Gastroesophageal sphincter (tissue), 3 donors: ENCODE data around the gene PHACTR1.

Experiments used
- EP300 ChIP-seq: sonication (generic); formaldehyde crosslinking; IDR thresholded peaks from one replicate; pipeline ENCODE4 v1.6.1; 2017; ENCODE audit warnings: antibody characterized with exemption, mild to moderate bottlenecking
- POLR2A ChIP-seq, 2 donors: fragments of 450-650 bp; IDR thresholded peaks; one replicate each; pipeline ENCODE4 v1.6.1; 2017; ENCODE audit warnings: antibody characterized with exemption in 2 of 2, mild to moderate bottlenecking in 2 of 2, moderate library complexity in 1 of 2
- POLR2AphosphoS5 ChIP-seq: sonication (generic); formaldehyde crosslinking; IDR thresholded peaks from one replicate; pipeline ENCODE4 v1.6.1; 2017; ENCODE audit warnings: antibody characterized with exemption
- TF ChIP-seq, protein P1 (sequence below), 4 experiments: fragments of 200-600 bp in 2 of 4; fragments of 450-650 bp in 2 of 4; sonication (generic) in 1 of 4; IDR thresholded peaks; one replicate each; pipeline ENCODE4 v1.5.1; 2017 to 2019; ENCODE audit warnings: antibody characterized with exemption in 4 of 4, mild to moderate bottlenecking in 2 of 4, moderate library complexity in 2 of 4

GRCh38 chr6:13096084-13096483, 379.5 kb downstream of the PHACTR1 start:
- TF ChIP-seq, protein P1, sequence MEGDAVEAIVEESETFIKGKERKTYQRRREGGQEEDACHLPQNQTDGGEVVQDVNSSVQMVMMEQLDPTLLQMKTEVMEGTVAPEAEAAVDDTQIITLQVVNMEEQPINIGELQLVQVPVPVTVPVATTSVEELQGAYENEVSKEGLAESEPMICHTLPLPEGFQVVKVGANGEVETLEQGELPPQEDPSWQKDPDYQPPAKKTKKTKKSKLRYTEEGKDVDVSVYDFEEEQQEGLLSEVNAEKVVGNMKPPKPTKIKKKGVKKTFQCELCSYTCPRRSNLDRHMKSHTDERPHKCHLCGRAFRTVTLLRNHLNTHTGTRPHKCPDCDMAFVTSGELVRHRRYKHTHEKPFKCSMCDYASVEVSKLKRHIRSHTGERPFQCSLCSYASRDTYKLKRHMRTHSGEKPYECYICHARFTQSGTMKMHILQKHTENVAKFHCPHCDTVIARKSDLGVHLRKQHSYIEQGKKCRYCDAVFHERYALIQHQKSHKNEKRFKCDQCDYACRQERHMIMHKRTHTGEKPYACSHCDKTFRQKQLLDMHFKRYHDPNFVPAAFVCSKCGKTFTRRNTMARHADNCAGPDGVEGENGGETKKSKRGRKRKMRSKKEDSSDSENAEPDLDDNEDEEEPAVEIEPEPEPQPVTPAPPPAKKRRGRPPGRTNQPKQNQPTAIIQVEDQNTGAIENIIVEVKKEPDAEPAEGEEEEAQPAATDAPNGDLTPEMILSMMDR (IDR thresholded peaks at IDR 0.05) = no peak
- TF ChIP-seq EP300 (no peak), POLR2AphosphoS5 (no peak), POLR2A (IDR thresholded peaks at IDR 0.05) (no peak)
